Right cardiac atrium (tissue), 5 donors: ENCODE results near the gene ASXL1. TPM values are rescaled to one million over a fixed set of nuclear protein-coding genes. Genes with fewer than 3 reads are reported as not detected.
"Not testable (repeated sequence)": the region's sequence is repeated elsewhere in the genome, so short reads cannot be mapped to it uniquely, and the experiment has no call there.

ENCODE experiments used
- ATAC-seq, 2 donors: fragments of 200-7000 bp; cut with Tn5 transposase; one replicate each; pipeline versions ENCODE4 v1.8.0 to v1.9.1; 2020; ENCODE audit warnings: moderate library complexity in 2 of 2, mild to moderate bottlenecking in 1 of 2
- DNase-seq, 3 donors: peaks; one replicate each; pipeline ENCODE4 v3.0.0-alpha.2; 2020
- H3K27ac ChIP-seq: one replicate; pipeline ENCODE4 v1.5.1; 2013; ENCODE audit warnings: mild to moderate bottlenecking, low read length, control low read depth, moderate library complexity
- H3K27me3 ChIP-seq: one replicate; pipeline ENCODE4 v1.6.1; 2013; ENCODE audit not compliant: control insufficient read depth, insufficient read depth
- H3K4me1 ChIP-seq: one replicate; pipeline ENCODE4 v1.6.1; 2013; ENCODE audit warnings: low read length; ENCODE audit not compliant: control insufficient read depth, insufficient read depth
- H3K4me3 ChIP-seq: one replicate; pipeline ENCODE4 v1.5.1; 2013; ENCODE audit warnings: low read length, control low read depth
- H3K9me3 ChIP-seq: one replicate; pipeline ENCODE4 v1.6.1; 2013; ENCODE audit warnings: low read length; ENCODE audit not compliant: control insufficient read depth
- WGBS: extraction: QIAGEN DNeasy Blood & Tissue Kit; methylation state at CpG from one replicate; pipeline ENCODE4 v1.1.7; 2013; 5-methylcytosine and 5-hydroxymethylcytosine counted together
- intact Hi-C, 4 donors: fragments of 100-400 bp; cut with DNase I; formaldehyde crosslinking; loops; one replicate each; pipeline versions ENCODE4 v1.11.0 to v1.14.0; 2022 to 2023
- long read RNA-seq, 4 donors: library from polyadenylated mRNA; unstranded; transcript quantifications; one replicate each; pipeline ENCODE4 v2.0.0, GENCODE V29; 2020 to 2021
- polyA plus RNA-seq: library from polyadenylated mRNA; stranded (reverse); fragments of 200-250 nt; gene quantifications from one replicate; pipeline ENCODE4 v1.2.3, GENCODE V29; 2013
- total RNA-seq, 4 donors: library from RNA; stranded (reverse); fragmentation: NEBNext Ultra II Directional; extraction: Animal tissue kit (Norgen Biotek cat#: 25700); gene quantifications; one replicate each; pipeline ENCODE4 v1.2.1, GENCODE V29; 2021
- donor health status: healthy with polysubstance abuse.
- donor health status: DM: no; HTN: yes; CAD: no.
- donor health status: DM: no; HTN: no; CAD: no.
- donor health status: DM: no; HTN: yes; CAD: no; lungs with severe emphysema.
- donor health status: DM: yes; HTN: yes; CAD: no.

ASXL1 gene
- total RNA-seq: 10 to 100 TPM; 34.1 to 51.3 (median 39.8) TPM
- polyA plus RNA-seq: 19.1 TPM
- long read RNA-seq, donor 1, partial matches to known transcripts: 0 of 17 reads
- long read RNA-seq, donor 1, other reads (novel, unspliced or antisense): 17 of 17 reads
- long read RNA-seq, donor 2, partial matches to known transcripts: 2 of 6 reads
- long read RNA-seq, donor 2, other reads (novel, unspliced or antisense): 4 of 6 reads
- long read RNA-seq, donor 3, partial matches to known transcripts: 39 of 40 reads
- long read RNA-seq, donor 3, other reads (novel, unspliced or antisense): 1 of 40 reads
- long read RNA-seq, donor 4, partial matches to known transcripts: 3 of 20 reads
- long read RNA-seq, donor 4, other reads (novel, unspliced or antisense): 17 of 20 reads

DNA sequence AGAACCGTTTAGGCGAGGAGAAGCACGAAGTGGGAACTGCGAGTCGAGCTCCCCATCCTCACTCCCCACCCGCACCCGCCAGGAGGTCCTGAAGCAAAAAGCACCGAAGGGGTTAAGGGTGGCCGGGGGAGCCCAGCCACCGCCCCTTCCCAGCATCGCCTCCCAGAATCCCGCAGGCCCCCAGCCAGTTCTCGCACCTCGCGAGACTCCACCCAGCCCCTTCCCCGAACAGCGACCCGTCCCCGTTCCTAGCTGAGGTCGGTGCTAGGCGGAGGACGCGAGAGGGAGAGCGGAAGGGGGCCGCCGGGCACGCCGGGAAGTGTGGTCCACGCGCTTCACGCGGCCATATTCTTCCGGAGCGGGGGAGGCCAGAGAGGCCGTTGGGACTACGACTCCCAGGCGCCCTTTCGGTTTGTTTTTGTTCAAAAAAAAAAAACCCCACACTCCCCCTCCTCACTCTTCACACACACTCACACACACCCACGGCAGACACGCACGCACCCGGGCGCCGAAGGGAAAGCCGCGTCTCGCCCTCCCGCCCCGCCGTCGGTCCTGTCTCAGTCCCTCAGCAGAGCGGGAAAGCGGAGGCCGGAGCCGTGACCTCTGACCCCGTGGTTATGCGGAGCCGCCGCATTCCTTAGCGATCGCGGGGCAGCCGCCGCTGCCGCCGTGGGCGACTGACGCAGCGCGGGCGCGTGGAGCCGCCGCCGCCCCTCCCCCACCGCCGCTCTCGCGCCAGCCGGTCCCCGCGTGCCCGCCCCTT lies at the start of gene ASXL1:
ASXL1 (plus strand) TSS at position 463 of the 763 bp plus-strand sequence. CDS start 445 bp downstream, outside the sequence.
- no peaks in the 10 kb centered on the region for H3K9me3 ChIP-seq
- peak; percentile 98 to 99 (median 99) for DNase-seq
- H3K27me3 ChIP-seq: no peaks in the 10 kb centered on the region
- H3K4me1 ChIP-seq: no peaks in the 10 kb centered on the region
- peak within 1 kb of the TSS; percentile 97 for H3K4me3 ChIP-seq
- under 1% methylated on average over 81 of the region's 83 CpGs for WGBS
- ATAC-seq: peak; percentile 96 to 98
- intact Hi-C loops: no loop called here
- H3K27ac ChIP-seq: peak within 1 kb of the TSS; percentile 98

DNA sequence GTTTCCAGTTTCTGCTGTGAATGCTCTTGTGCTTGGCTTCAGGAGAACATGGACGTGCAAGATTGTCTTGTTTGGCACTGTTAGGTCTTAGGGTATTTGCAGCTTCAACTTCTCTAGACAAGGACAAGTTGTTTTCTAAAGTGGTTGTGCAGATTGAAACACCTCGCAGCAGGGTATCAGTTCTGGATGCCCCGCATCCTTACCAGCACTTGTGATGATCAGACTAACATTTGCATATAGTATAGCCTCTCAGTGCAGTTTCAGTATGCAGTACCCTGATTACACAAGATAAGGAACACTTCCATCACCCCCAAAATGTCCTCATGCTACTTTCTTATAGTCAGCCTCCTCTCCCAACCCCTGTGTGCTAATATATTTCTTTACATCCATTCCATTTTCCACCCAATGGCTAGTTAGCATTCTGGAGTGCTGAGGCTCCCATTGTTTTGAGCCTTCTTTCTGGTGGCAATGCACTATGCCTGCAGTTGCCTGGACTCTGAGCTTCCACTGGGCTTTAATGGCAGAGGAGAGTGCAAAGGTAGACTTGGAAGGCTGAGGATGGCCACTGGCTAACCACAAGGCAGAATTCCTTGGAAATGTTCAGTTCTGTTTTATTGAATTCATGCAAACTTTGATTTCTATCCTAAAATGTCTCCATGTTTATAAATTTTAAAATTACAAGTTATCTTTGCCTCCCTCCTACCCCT lies 45.3 kb upstream of the ASXL1 start:
- Histone ChIP-seq H3K4me1 (no peaks in the 10 kb centered on the region), H3K4me3 (no peak overlapping the region), H3K27me3 (no peaks in the 10 kb centered on the region), H3K9me3 (no peaks in the 10 kb centered on the region), H3K27ac (no peak overlapping the region)
- intact Hi-C loops: no loop called here
- 55% methylated on average over 3 of the region's 3 CpGs for WGBS
- ATAC-seq (no peak), DNase-seq (no peak)

DNA sequence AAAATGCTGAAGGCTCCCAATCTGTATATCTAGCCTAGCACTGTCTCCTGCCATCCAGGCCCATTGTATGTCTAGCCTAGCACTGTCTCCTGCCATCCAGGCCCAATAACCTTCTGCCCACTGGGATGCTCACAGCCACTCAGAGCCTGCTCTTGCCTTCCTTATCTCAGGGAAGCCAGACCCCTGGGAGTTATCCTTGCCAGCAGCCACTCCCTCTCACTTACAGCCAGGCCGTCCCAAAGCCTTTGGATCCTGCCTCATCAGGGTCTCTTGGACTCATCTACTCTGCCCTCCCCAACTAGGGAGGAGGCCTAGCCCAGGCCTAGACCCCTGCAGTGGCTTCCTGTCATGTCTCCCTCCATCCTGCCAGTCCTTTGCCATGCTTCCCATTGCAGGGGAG lies 43.4 kb upstream of the ASXL1 start:
- ATAC-seq (peak in 1 of 2 donors; percentile 54), DNase-seq (peak in 2 of 3 donors; percentile 39 to 53)
- H3K9me3 ChIP-seq: no peaks in the 10 kb centered on the region
- intact Hi-C loops: no loop called here
- H3K4me3 ChIP-seq: no peak overlapping the region
- H3K27me3 ChIP-seq: no peaks in the 10 kb centered on the region
- H3K4me1 ChIP-seq: no peaks in the 10 kb centered on the region
- WGBS: 39% methylated on average over 1 of the region's 1 CpG
- no peak overlapping the region for H3K27ac ChIP-seq

DNA sequence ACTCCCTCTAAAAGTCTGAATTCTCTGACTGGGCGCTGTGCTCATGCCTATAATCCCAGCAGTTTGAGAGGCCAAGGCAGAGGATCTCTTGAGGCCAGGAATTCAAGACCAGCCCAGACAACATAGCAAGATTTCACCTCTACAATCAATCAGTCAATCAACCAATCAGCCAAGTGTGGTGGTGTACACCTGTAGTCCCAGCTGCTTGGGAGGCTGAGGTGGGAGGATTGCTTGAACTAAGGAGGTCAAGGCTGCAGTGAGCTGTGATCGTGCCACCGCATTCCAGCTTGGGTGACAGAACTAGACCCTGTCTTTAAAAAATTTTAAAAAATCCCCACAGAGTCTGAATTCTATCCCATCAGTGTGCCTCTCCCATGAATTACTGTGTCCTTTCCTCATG lies 42.7 kb upstream of the ASXL1 start:
- H3K9me3 ChIP-seq: no peaks in the 10 kb centered on the region
- WGBS: 97% methylated on average over 3 of the region's 3 CpGs
- intact Hi-C loops: no loop called here
- no peak for DNase-seq
- no peaks in the 10 kb centered on the region for H3K27me3 ChIP-seq
- no peak overlapping the region for H3K27ac ChIP-seq
- no peaks in the 10 kb centered on the region for H3K4me1 ChIP-seq
- no peak overlapping the region for H3K4me3 ChIP-seq
- no peak for ATAC-seq

DNA sequence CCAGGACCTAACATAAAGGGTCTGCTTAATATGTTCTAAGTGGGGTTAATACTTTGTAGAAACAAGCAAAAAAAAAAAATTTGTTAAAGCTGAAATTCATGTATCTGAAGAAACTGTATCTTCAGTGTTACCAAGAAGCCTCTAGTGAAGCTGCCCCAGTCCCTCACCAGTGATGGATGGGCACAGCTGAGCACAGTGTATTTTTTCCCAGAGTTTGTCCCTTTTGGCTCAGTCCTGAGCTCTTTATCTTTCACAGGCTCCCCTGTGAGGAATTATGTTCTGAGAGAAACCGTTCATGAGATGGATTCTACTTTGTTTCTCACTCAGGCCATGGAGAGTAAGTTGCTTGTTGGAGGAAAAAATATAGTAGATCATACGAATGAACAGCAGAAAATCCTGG lies 42.2 kb upstream of the ASXL1 start:
- Histone ChIP-seq H3K9me3 (no peaks in the 10 kb centered on the region), H3K27me3 (no peaks in the 10 kb centered on the region), H3K4me3 (no peak overlapping the region), H3K27ac (no peak overlapping the region), H3K4me1 (no peaks in the 10 kb centered on the region)
- intact Hi-C loops: no loop called here
- ATAC-seq (peak in 1 of 2 donors; percentile 43), DNase-seq (no peak)
- 56% methylated on average over 2 of the region's 2 CpGs for WGBS

DNA sequence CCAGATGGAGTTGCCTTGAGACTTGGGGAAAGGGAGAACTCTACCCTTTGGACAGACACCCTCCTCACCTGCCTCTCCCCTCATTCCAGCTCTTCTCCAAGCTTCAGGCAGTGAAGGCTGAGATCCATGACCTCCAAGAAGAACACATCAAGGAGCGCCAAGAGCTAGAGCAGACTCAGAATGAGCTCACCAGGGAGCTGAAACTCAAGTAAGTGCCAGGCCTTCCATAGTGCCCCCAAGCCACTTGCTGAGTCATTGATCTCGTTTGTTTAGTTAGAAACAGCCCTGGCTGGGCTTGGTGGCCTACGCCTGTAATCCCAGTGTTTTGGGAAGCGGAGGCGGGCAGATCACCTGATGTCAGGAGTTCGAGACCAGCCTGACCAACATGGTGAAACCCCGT lies 41.5 kb upstream of the ASXL1 start:
- intact Hi-C loops: no loop called here
- H3K27ac ChIP-seq: no peak overlapping the region
- H3K4me1 ChIP-seq: no peaks in the 10 kb centered on the region
- no peaks in the 10 kb centered on the region for H3K9me3 ChIP-seq
- no peaks in the 10 kb centered on the region for H3K27me3 ChIP-seq
- ATAC-seq (no peak), DNase-seq (no peak)
- 96% methylated on average over 7 of the region's 7 CpGs for WGBS
- H3K4me3 ChIP-seq: no peak overlapping the region

DNA sequence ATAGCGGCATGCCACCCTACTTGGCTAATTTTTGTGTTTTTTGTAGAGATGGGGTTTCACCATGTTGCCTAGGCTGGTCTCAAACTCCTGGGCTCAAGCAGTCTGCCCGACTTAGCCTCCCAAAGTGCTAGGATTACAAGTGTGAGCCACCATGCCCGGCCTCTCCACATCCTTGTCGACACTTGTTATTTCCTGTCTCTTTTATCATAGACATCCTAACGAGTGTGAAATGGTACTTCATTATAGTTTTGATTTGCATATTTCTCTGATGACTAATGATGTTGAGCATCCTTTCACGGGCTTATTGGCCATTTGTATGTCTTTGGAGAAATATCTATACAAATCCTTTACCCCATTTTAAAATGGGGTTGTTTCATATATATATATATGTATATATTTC lies 39.0 kb upstream of the ASXL1 start:
- H3K27ac ChIP-seq: no peak overlapping the region
- H3K9me3 ChIP-seq: no peaks in the 10 kb centered on the region
- H3K27me3 ChIP-seq: no peaks in the 10 kb centered on the region
- intact Hi-C loops: no loop called here
- no peaks in the 10 kb centered on the region for H3K4me1 ChIP-seq
- ATAC-seq (no peak), DNase-seq (no peak)
- H3K4me3 ChIP-seq: no peak overlapping the region
- WGBS: 76% methylated on average over 6 of the region's 6 CpGs

DNA sequence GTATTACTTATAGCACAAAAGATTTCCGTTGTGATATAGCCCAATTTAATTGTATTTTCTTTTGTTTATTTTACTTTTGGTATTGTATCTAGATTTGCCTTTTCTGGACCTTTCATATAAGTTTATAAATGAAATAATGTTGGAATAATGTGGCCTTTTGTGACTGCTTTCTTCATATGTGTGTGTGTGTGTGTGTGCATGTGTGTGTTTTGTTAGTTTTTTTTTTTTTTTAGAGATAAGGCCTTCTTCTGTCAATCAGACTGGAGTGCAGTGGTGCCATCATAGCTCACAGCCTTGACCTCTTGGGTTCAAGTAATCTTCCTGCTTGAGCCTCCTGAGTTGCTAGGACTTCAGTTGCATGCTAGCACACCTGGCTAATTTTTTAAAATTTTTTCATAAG lies 37.8 kb upstream of the ASXL1 start:
- Histone ChIP-seq H3K4me3 (no peak overlapping the region), H3K27ac (no peak overlapping the region), H3K4me1 (no peaks in the 10 kb centered on the region), H3K27me3 (no peaks in the 10 kb centered on the region), H3K9me3 (no peaks in the 10 kb centered on the region)
- ATAC-seq: no peak
- intact Hi-C loops: no loop called here
- no peak for DNase-seq
- WGBS: 92% methylated on average over 1 of the region's 1 CpG

DNA sequence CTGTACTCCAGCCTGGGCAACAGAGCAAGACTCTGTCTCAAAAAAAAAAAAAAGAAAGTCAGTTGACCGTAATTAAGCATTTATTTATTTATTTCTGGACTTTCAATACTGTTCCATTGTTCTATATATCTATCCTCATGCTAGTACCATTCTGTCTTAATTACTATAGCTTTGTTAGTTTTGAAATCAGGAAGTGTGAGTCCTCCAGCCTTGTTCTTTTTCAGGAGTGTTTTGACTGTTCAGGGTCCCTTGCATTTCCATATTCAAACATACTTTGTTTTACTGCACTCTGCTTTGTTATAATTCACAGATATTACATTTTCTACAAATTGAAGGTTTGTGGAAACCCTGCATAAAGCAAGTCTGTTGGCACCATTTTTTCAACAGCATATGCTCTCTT lies 36.7 kb upstream of the ASXL1 start:
- intact Hi-C loops: no loop called here
- ATAC-seq: no peak
- WGBS: 84% methylated on average over 1 of the region's 1 CpG
- Histone ChIP-seq H3K27me3 (no peaks in the 10 kb centered on the region), H3K27ac (no peak overlapping the region), H3K9me3 (no peaks in the 10 kb centered on the region), H3K4me3 (no peak overlapping the region), H3K4me1 (no peaks in the 10 kb centered on the region)
- no peak for DNase-seq

DNA sequence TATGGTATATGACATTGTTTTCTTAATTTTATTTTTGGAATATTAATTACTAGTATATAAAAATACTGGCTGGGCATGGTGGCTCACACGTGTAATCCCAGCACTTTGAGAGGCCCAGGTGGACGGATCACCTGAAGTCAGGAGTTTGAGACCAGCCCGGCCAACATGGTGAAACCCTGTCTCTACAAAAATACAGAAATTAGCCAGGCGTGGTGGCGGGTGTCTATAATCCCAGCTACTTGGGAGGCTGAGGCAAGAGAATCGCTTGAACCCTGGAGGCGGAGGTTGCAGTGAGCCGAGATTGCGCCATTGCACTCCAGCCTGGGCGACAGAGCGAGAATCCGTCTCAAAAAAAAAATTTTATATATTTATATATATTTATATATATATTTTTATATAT lies 35.9 kb upstream of the ASXL1 start:
- H3K27me3 ChIP-seq, ATAC-seq, H3K4me1 ChIP-seq, H3K4me3 ChIP-seq, DNase-seq, intact Hi-C loops, H3K27ac ChIP-seq, H3K9me3 ChIP-seq: not testable (repeated sequence)
- WGBS: 96% methylated on average over 12 of the region's 12 CpGs

DNA sequence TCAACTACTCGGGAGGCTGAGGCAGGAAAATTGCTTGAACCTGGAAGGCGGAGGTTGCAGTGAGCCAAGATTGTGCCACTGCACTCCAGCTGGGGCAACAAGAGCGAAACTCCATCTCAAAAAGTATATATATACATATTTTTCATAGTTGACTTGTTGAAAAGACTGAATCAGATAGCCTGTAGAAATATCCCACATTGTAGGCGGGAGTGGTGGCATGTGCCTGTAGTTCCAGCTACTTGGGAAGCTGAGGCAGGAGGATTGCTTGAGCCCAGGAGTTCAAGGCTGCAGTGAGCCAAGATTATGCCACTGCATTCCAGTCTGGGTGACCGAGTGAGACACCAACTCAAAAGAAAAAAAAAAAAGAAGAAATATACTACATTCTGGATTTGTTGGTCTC lies 34.4 kb upstream of the ASXL1 start:
- H3K4me1 ChIP-seq, intact Hi-C loops, H3K9me3 ChIP-seq, H3K4me3 ChIP-seq, H3K27ac ChIP-seq, DNase-seq, H3K27me3 ChIP-seq, ATAC-seq: not testable (repeated sequence)
- 95% methylated on average over 5 of the region's 5 CpGs for WGBS
